ENCODE measurements around the gene MIEF1.

The MIEF1 gene

GRCh38 chr22:39563571-39564428, 61.7 kb downstream of the MIEF1 start (continued):
- TF ChIP-seq ZNF423 (tag by site-specific recombination; IDR thresholded peaks at IDR 0.05) (no peak), PRDM6 (tag by site-specific recombination; IDR thresholded peaks at IDR 0.05) (no peak), KLF16 (tag by site-specific recombination; IDR thresholded peaks at IDR 0.05) (no peak), ZNF785 (tag by site-specific recombination; IDR thresholded peaks at IDR 0.05) (peak; percentile 82; the same call in 1 of the 2 replicates), ZFP69B (tag by site-specific recombination; IDR thresholded peaks at IDR 0.05) (0 out of 2 replicates have a peak, but pooled peaks have one; percentile 24), GLI4 (tag by site-specific recombination; IDR thresholded peaks at IDR 0.05) (no peak), PRDM1 (tag by site-specific recombination; IDR thresholded peaks at IDR 0.05) (no peak), ZNF366 (tag by site-specific recombination; conservative IDR thresholded peaks at IDR 0.05) (no peak), ZNF624 (tag by site-specific recombination; IDR thresholded peaks at IDR 0.05) (no peak), ZNF274 (IDR thresholded peaks at IDR 0.05; ENCODE audit: low read length) (no peak), ZNF274 (tag by site-specific recombination; IDR thresholded peaks at IDR 0.05; ENCODE audit: borderline replicate concordance) (0 out of 2 replicates have a peak, but pooled peaks have one; percentile 54), ZNF121 (tag by site-specific recombination; IDR thresholded peaks at IDR 0.05) (no peak), ZNF223 (tag by site-specific recombination; IDR thresholded peaks at IDR 0.05) (no peak), ZNF585B (tag by site-specific recombination; IDR thresholded peaks at IDR 0.05) (no peak), BCL11A (tag by site-specific recombination; IDR thresholded peaks at IDR 0.05; ENCODE audit: low read depth) (no peak), WT1 (tag by site-specific recombination; IDR thresholded peaks at IDR 0.05) (no peak), ZNF184 (tag by site-specific recombination; IDR thresholded peaks at IDR 0.05) (no peak), ZNF16 (tag by site-specific recombination; IDR thresholded peaks at IDR 0.05; ENCODE audit: low read depth) (no peak), ZNF664 (tag by site-specific recombination; IDR thresholded peaks at IDR 0.05) (no peak), ZEB2 (tag by site-specific recombination; IDR thresholded peaks at IDR 0.05) (no peak), ZNF37A (tag by site-specific recombination; IDR thresholded peaks at IDR 0.05) (no peak), ZBTB11 (tag by site-specific recombination; conservative IDR thresholded peaks at IDR 0.05; ENCODE audit: low read depth) (no peak)
- TF ChIP-seq, protein P1, sequence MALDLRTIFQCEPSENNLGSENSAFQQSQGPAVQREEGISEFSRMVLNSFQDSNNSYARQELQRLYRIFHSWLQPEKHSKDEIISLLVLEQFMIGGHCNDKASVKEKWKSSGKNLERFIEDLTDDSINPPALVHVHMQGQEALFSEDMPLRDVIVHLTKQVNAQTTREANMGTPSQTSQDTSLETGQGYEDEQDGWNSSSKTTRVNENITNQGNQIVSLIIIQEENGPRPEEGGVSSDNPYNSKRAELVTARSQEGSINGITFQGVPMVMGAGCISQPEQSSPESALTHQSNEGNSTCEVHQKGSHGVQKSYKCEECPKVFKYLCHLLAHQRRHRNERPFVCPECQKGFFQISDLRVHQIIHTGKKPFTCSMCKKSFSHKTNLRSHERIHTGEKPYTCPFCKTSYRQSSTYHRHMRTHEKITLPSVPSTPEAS (tag by site-specific recombination; IDR thresholded peaks at IDR 0.05), result peak; percentile 78
- TF ChIP-seq, protein P2, sequence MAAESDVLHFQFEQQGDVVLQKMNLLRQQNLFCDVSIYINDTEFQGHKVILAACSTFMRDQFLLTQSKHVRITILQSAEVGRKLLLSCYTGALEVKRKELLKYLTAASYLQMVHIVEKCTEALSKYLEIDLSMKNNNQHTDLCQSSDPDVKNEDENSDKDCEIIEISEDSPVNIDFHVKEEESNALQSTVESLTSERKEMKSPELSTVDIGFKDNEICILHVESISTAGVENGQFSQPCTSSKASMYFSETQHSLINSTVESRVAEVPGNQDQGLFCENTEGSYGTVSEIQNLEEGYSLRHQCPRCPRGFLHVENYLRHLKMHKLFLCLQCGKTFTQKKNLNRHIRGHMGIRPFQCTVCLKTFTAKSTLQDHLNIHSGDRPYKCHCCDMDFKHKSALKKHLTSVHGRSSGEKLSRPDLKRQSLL (tag by site-specific recombination; IDR thresholded peaks at IDR 0.05), result no peak
- TF ChIP-seq, protein P3, sequence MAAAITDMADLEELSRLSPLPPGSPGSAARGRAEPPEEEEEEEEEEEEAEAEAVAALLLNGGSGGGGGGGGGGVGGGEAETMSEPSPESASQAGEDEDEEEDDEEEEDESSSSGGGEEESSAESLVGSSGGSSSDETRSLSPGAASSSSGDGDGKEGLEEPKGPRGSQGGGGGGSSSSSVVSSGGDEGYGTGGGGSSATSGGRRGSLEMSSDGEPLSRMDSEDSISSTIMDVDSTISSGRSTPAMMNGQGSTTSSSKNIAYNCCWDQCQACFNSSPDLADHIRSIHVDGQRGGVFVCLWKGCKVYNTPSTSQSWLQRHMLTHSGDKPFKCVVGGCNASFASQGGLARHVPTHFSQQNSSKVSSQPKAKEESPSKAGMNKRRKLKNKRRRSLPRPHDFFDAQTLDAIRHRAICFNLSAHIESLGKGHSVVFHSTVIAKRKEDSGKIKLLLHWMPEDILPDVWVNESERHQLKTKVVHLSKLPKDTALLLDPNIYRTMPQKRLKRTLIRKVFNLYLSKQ (tag by site-specific recombination; IDR thresholded peaks at IDR 0.05; ENCODE audit: borderline replicate concordance), result no peak
- TF ChIP-seq, protein P4, sequence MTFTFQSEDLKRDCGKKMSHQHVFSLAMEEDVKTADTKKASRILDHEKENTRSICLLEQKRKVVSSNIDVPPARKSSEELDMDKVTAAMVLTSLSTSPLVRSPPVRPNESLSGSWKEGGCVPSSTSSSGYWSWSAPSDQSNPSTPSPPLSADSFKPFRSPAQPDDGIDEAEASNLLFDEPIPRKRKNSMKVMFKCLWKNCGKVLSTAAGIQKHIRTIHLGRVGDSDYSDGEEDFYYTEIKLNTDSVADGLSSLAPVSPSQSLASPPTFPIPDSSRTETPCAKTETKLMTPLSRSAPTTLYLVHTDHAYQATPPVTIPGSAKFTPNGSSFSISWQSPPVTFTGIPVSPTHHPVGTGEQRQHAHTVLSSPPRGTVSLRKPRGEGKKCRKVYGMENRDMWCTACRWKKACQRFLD (tag by site-specific recombination; IDR thresholded peaks at IDR 0.05), result no peak
- TF ChIP-seq, protein P5, sequence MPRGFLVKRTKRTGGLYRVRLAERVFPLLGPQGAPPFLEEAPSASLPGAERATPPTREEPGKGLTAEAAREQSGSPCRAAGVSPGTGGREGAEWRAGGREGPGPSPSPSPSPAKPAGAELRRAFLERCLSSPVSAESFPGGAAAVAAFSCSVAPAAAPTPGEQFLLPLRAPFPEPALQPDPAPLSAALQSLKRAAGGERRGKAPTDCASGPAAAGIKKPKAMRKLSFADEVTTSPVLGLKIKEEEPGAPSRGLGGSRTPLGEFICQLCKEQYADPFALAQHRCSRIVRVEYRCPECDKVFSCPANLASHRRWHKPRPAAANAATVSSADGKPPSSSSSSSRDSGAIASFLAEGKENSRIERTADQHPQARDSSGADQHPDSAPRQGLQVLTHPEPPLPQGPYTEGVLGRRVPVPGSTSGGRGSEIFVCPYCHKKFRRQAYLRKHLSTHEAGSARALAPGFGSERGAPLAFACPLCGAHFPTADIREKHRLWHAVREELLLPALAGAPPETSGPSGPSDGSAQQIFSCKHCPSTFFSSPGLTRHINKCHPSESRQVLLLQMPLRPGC (tag by site-specific recombination; IDR thresholded peaks at IDR 0.05), result no peak

Measured in HEK293 (cell line).